Activated T-helper 2 cell treated with anti-CD3 and anti-CD28 coated beads, Interferon-gamma antibody, Interleukin-2, Interleukin-4, amounts not matched to agents 10 μg/mL and 5 μg/mL and 100 μg/mL, durations not matched to agents 14 hours and 24 hours and 36 hours (primary cell): Measurements from ENCODE around the gene TMEM86A. TPM values are rescaled to one million over a fixed set of nuclear protein-coding genes. Genes with fewer than 3 reads are reported as not detected.
"Not testable (repeated sequence)": the region's sequence is repeated elsewhere in the genome, so short reads cannot be mapped to it uniquely, and the experiment has no call there.

Source experiments
- DNase-seq: peaks from one replicate; pipeline ENCODE4 v3.0.0; 2021; ENCODE audit warnings: low spot score
- H3K27ac Mint-ChIP-seq: one replicate; pipeline ENCODE4 v1.8.0; 2021; ENCODE audit warnings: mixed read lengths
- H3K27me3 Mint-ChIP-seq: one replicate; pipeline ENCODE4 v1.8.0; 2021; ENCODE audit warnings: low read depth, mixed read lengths
- H3K36me3 Mint-ChIP-seq: one replicate; pipeline ENCODE4 v1.8.0; 2021; ENCODE audit warnings: low read depth, mixed read lengths
- H3K4me1 Mint-ChIP-seq: one replicate; pipeline ENCODE4 v1.8.0; 2021; ENCODE audit warnings: low read depth, mixed read lengths
- H3K4me3 Mint-ChIP-seq: one replicate; pipeline ENCODE4 v1.8.0; 2021; ENCODE audit warnings: low read depth, mild to moderate bottlenecking, moderate library complexity, mixed read lengths
- H3K9me3 Mint-ChIP-seq: one replicate; pipeline ENCODE4 v1.8.0; 2021; ENCODE audit warnings: mixed read lengths
- intact Hi-C: fragments of 100-400 bp; cut with micrococcal nuclease; formaldehyde crosslinking; loops from one replicate; pipeline ENCODE4 v1.15.1; 2023
- total RNA-seq: library from RNA; stranded (reverse); gene quantifications from 2 replicates; pipeline ENCODE4 v1.2.3, GENCODE V29; 2022

The TMEM86A gene
- total RNA-seq = 0.11 and 0.55 TPM in 2 replicates

- H3K4me1 Mint-ChIP-seq = peaks cover 12% of the 10 kb centered on the region
- H3K9me3 Mint-ChIP-seq = no peaks in the 10 kb centered on the region
- peak within 1 kb of the TSS; percentile 66 for H3K4me3 Mint-ChIP-seq
- DNase-seq = peak; percentile 83
- H3K27ac Mint-ChIP-seq = no peak within 1 kb of the TSS
- intact Hi-C loops = loop anchor here (1.0 kb wide), 2 partner anchors 23 to 64 kb away; partner anchors contain the start of gene SPTY2D1
- no peaks in the 10 kb centered on the region for H3K36me3 Mint-ChIP-seq
- peaks cover 31% of the 10 kb centered on the region for H3K27me3 Mint-ChIP-seq
These were observed at the start of gene TMEM86A for GRCh38 chr11:18698341-18699268. Gene TMEM86A (plus strand): TSS chr11:18698779. CDS start chr11:18698887, 108 bp downstream.

- no peak for DNase-seq
- H3K27me3 Mint-ChIP-seq = no peaks in the 10 kb centered on the region
- no peak overlapping the region for H3K4me3 Mint-ChIP-seq
- H3K9me3 Mint-ChIP-seq = peaks cover 3% of the 10 kb centered on the region
- H3K27ac Mint-ChIP-seq = no peak overlapping the region
- peaks cover 8% of the 10 kb centered on the region for H3K4me1 Mint-ChIP-seq
- H3K36me3 Mint-ChIP-seq = no peaks in the 10 kb centered on the region
- intact Hi-C loops = loop anchor here (5.0 kb wide), 1 partner anchor 123 kb away; the partner anchor contains the start of gene TSG101
These were observed 48.2 kb upstream of the TMEM86A start for GRCh38 chr11:18650353-18650752.

- Mint-ChIP-seq H3K4me3 (no peak overlapping the region), H3K27ac (no peak overlapping the region)
These were observed 47.6 kb upstream of the TMEM86A start for GRCh38 chr11:18650859-18651557.

GRCh38 chr11:18657673-18658072, 40.9 kb upstream of the TMEM86A start:
- Mint-ChIP-seq H3K4me1 (no peaks in the 10 kb centered on the region), H3K9me3 (peaks cover 6% of the 10 kb centered on the region), H3K27me3 (peaks cover 26% of the 10 kb centered on the region), H3K4me3 (no peak overlapping the region), H3K27ac (no peak overlapping the region), H3K36me3 (no peaks in the 10 kb centered on the region)
- intact Hi-C loops = no loop called here
- no peak for DNase-seq

More at GRCh38 chr11:18650859-18651557, 47.6 kb upstream of the TMEM86A start:
- Mint-ChIP-seq H3K27me3 (no peaks in the 10 kb centered on the region), H3K36me3 (no peaks in the 10 kb centered on the region), H3K4me1 (peaks cover 8% of the 10 kb centered on the region), H3K9me3 (peaks cover 3% of the 10 kb centered on the region)
- no peak for DNase-seq
- intact Hi-C loops = loop anchor here (1.0 to 5.0 kb wide), 2 partner anchors 111 to 124 kb away; partner anchors contain the start of gene TSG101

- Mint-ChIP-seq H3K27me3 (peaks cover 30% of the 10 kb centered on the region), H3K4me1 (peaks cover 27% of the 10 kb centered on the region), H3K4me3 (peak overlapping the region; percentile 2), H3K27ac (peak overlapping the region; percentile 14)
- H3K9me3 Mint-ChIP-seq, intact Hi-C loops, DNase-seq, H3K36me3 Mint-ChIP-seq: not testable (repeated sequence)
These were observed 33.2 kb upstream of the TMEM86A start for GRCh38 chr11:18665353-18665872.

- DNase-seq = no peak
- no peaks in the 10 kb centered on the region for H3K36me3 Mint-ChIP-seq
- H3K4me1 Mint-ChIP-seq = peaks cover 36% of the 10 kb centered on the region
- H3K4me3 Mint-ChIP-seq = no peak overlapping the region
- peaks cover 12% of the 10 kb centered on the region for H3K27me3 Mint-ChIP-seq
- H3K27ac Mint-ChIP-seq = no peak overlapping the region
- H3K9me3 Mint-ChIP-seq = no peaks in the 10 kb centered on the region
- intact Hi-C loops = loop anchor here (2.0 kb wide), 1 partner anchor 51 kb away; no protein-coding TSS in a partner anchor
These were observed 30.4 kb upstream of the TMEM86A start for GRCh38 chr11:18668131-18668530.

- DNase-seq = peak; percentile 10
- Mint-ChIP-seq H3K4me3 (no peak overlapping the region), H3K9me3 (no peaks in the 10 kb centered on the region), H3K4me1 (peaks cover 38% of the 10 kb centered on the region), H3K27me3 (peaks cover 12% of the 10 kb centered on the region), H3K36me3 (no peaks in the 10 kb centered on the region), H3K27ac (peak overlapping the region; percentile 81)
- intact Hi-C loops = loop anchor here (2.0 kb wide), 1 partner anchor 52 kb away; no protein-coding TSS in a partner anchor
These were observed 29.4 kb upstream of the TMEM86A start for GRCh38 chr11:18669219-18669596.

GRCh38 chr11:18669711-18670110, 28.9 kb upstream of the TMEM86A start:
- no peak for DNase-seq
- Mint-ChIP-seq H3K4me1 (peaks cover 38% of the 10 kb centered on the region), H3K9me3 (no peaks in the 10 kb centered on the region), H3K27ac (no peak overlapping the region), H3K4me3 (no peak overlapping the region), H3K27me3 (peaks cover 12% of the 10 kb centered on the region), H3K36me3 (no peaks in the 10 kb centered on the region)
- intact Hi-C loops = loop anchor here (2.0 kb wide), 1 partner anchor 53 kb away; no protein-coding TSS in a partner anchor

- Mint-ChIP-seq H3K27me3 (peaks cover 7% of the 10 kb centered on the region), H3K27ac (no peak overlapping the region), H3K4me3 (no peak overlapping the region), H3K36me3 (no peaks in the 10 kb centered on the region), H3K9me3 (no peaks in the 10 kb centered on the region), H3K4me1 (peaks cover 33% of the 10 kb centered on the region)
- intact Hi-C loops = no loop called here
- no peak for DNase-seq
These were observed 27.3 kb upstream of the TMEM86A start for GRCh38 chr11:18671246-18671645.

GRCh38 chr11:18672209-18672608, 26.4 kb upstream of the TMEM86A start:
- intact Hi-C loops = not testable (repeated sequence)
- H3K4me1 Mint-ChIP-seq = peaks cover 33% of the 10 kb centered on the region

GRCh38 chr11:18676803-18677202, 21.8 kb upstream of the TMEM86A start:
- Mint-ChIP-seq H3K36me3 (no peaks in the 10 kb centered on the region), H3K27me3 (no peaks in the 10 kb centered on the region), H3K4me1 (peaks cover 8% of the 10 kb centered on the region), H3K27ac (no peak overlapping the region), H3K9me3 (no peaks in the 10 kb centered on the region), H3K4me3 (no peak overlapping the region)
- DNase-seq = no peak
- intact Hi-C loops = no loop called here

More at GRCh38 chr11:18672209-18672608, 26.4 kb upstream of the TMEM86A start:
- H3K4me3 Mint-ChIP-seq, H3K36me3 Mint-ChIP-seq, H3K9me3 Mint-ChIP-seq, H3K27me3 Mint-ChIP-seq: not testable (repeated sequence)
- H3K27ac Mint-ChIP-seq = peak overlapping the region; percentile 70
- DNase-seq = peak; percentile 22

GRCh38 chr11:18677560-18677959, 21.0 kb upstream of the TMEM86A start:
- H3K4me1 Mint-ChIP-seq = peaks cover 5% of the 10 kb centered on the region
- H3K4me3 Mint-ChIP-seq = no peak overlapping the region
- no peaks in the 10 kb centered on the region for H3K27me3 Mint-ChIP-seq
- no peaks in the 10 kb centered on the region for H3K9me3 Mint-ChIP-seq
- intact Hi-C loops = no loop called here
- no peak for DNase-seq
- H3K27ac Mint-ChIP-seq = no peak overlapping the region
- no peaks in the 10 kb centered on the region for H3K36me3 Mint-ChIP-seq
